ENCODE results near the gene EYA2.
"Not testable (repeated sequence)": the region's sequence is repeated elsewhere in the genome, so short reads cannot be mapped to it uniquely, and the experiment has no call there.

Gene EYA2

DNA sequence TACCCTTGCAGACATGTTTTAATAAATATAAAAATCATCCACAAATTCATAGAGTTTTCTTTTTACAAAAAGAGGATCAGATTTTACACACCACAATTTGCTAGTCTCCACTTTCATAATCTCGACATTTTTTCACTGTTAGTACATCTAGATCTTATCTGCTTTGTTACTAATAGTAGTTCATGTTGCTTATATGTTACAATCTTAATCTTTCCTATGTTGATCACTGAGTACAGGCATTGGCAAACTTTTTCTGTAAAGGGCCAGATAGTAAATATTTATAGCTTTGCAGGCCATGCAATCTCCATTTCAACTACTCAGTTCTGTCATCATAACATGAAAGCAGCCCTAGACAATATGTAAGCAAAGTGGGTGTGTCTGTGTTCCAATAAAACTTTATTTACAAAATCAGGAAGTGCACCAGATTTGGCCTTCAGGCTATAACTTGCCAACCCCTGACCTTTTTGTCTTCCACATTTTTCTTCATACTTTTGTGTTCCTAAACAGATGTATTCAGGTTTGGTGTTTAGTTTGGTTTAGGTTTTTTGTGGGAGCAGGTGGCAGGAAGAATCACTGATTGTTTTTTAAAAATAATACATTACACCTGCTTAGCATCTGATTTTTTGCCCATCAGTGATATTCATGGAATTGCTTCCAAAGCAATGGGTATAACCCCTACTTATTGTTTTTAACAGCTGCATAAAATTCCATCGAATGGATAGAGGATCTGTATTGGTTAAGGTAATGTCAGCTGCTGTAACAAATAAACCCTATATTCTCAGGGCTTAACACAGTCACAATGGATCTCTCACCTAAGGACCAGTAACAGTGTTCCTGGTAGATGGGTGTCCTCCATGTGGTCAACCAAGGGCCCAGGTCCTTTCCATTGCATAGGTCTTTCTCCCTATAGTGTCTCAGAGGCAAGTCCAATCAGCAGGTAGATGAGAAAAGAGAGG lies 61.2 kb downstream of the EYA2 start:
- DNase-seq: no peak

DNA sequence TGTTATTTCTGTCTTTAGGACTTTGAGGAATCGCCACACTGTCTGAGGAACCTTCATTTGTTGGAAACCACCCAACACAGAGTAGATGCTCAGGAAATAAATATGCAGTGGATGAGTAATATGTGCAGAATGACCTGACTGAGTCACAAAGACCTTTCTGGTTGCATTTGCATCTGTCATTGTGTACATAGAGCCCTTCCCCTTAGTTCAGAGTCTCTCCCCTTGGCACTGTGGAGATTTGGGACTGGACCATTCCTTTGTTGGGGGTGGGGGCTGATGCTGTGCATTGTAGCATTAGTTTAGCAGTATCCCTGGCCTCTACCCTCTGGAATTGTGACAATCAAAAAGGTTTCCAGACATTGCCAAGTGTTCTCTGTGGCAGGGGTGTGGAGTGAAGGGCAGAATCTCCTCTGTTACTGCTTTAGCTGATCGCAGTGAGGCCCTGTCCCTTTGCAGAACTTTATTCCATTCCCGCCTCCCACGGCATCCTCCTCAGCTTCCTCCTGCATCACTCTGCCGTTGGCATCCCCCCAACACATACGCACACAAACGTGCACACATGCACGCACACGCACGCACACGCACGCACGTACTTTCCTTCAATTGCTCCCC lies 64.5 kb downstream of the EYA2 start:
- no peak for DNase-seq

DNA sequence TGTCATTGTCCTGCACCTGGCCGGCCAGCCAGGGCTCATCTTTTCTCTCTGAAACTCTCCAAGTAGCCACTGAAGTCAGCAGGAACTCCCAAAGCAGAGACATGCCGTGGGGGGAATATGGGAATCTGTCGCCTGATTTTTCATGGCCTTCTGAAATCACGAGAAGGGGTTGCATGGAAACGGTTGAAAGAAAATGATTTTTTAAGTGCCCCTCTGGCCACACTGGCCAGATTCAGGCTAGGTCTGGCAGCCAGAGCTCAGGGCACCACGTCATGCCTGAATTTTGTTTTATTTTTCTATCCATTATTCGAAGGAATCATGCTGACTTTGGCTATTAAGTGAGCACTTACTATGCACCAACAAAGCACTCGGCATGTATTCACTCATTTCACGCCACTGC lies 65.2 kb downstream of the EYA2 start:
- no peak for DNase-seq

DNA sequence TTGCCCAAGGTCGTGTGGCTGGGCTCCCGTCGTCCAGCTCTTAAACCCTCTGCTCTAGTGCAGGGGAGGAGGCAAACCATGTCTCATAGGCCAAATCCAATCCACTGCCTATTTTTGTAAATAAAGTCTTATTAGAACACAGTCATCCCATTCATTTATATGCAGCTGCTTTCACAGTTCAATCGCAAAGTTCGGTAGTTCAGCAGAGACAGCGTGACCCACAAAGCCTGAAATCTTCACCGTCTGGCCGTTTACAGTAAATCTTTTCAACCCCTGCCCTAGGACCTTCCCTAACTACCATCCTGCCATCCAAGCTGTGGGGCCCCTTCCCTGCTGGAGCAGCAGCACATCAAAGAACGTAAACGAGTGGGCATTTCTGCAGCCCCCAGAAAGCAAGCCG lies 65.9 kb downstream of the EYA2 start:
- no peak for DNase-seq

DNA sequence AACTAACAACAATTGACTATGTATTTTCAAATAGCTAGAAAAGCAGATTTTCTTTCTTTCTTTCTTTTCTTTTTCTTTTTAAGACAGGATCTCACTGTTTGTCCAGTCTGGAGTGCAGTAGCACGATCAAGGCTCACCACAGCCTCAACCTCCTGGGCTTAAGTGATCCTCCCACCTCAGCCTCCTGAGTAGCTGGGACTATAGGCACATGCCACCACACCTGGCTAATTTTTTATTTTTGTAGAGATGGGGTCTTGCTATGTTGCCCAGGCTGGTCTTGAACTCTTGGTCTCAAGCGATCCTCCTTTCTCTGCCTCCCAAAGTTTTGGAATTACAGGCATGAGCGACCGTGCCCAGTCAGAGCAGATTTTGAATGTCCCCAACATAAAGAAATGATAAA lies 67.3 kb downstream of the EYA2 start:
- DNase-seq: not testable (repeated sequence)

DNA sequence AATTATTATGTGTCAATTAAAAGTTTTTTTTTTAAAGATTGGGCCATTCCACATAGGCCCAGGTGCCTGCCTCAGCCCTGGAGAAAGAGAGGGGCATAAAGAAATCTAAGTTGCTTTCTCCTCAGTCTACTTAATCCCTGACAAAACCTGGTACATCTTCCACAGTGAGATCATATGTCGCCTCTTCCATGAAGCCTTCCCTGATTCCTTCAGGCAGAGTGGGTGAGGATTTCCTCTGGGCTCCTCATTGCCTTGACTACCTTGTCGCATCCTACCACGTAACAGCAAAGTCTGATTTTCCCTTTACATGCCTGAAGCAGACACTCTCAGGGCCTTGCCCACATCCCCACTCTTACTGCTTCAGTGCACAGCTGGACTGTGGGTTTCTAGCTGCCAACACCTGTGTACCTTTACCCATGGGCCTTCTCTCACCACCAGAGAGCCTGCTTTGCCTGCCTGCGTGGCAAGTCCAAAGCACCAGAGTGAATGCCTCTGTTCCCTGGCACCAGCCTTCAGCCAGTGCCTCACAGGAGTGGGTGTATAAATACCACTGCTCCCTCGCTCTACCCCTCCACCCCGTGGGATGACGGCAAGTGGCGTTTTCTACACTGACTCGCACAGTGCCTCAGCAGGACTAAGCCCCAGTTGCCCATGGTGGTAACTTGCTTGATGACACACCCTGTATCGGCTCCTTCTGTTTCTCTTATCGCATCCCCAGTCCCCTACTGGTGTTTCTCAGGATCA lies 68.0 kb downstream of the EYA2 start:
- DNase-seq: no peak

DNA sequence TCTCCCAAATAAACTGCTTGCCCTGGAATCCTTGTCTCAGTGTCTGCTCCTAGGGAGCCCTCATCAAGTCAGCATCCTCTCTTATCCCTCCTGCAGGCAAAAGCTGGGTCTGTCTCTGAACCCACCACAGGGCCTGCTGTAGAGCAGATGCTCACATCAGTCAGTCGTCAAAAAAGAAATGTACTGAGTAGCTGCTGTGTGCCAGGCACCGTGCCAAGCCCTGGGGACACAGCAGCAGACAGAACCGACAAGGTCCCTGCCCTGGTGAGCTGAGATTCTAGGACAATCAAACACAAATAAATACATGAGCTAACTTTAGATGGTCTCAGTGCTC lies 68.5 kb downstream of the EYA2 start:
- DNase-seq: no peak

DNA sequence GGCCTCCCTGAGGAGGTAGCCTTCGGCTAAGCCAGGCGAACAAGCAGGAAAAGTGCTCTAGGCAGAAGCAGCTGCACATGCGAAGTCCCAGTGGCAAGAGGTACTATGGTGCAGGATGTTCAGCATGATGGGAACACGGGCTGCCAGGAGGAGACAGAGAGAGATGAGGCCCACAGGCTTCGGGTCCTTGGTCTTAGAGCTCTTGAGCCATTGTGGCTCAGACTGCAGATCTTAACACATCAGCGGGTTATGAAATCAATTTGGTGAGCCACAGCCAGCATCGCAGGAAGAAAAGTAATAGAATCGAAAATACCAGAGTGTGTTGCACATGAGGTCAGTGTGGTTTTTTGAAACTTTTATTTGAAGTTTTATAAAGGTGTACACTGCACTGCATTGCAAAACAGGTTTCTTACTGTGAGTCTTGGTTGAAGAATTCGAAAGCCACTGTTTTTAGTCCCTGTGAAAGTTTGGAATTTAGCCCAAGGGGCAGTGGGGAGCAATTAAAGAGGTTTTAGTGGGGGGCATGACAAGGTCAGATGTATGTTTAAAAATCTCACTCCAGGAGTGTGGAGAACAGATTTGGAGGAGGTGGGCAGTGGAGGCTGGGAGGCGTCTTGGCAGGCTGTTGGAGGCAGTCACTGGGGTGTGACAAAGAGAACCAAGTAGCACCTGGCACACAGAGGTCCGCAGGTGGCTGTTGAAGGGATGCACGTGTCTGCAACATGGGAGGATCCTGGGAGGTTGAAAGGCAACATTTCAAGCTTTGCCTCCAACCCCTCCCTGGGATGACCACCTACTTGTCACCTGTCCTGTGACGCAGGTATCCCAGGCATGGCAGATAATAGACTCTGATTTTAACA lies 69.3 kb downstream of the EYA2 start:
- no peak for DNase-seq

DNA sequence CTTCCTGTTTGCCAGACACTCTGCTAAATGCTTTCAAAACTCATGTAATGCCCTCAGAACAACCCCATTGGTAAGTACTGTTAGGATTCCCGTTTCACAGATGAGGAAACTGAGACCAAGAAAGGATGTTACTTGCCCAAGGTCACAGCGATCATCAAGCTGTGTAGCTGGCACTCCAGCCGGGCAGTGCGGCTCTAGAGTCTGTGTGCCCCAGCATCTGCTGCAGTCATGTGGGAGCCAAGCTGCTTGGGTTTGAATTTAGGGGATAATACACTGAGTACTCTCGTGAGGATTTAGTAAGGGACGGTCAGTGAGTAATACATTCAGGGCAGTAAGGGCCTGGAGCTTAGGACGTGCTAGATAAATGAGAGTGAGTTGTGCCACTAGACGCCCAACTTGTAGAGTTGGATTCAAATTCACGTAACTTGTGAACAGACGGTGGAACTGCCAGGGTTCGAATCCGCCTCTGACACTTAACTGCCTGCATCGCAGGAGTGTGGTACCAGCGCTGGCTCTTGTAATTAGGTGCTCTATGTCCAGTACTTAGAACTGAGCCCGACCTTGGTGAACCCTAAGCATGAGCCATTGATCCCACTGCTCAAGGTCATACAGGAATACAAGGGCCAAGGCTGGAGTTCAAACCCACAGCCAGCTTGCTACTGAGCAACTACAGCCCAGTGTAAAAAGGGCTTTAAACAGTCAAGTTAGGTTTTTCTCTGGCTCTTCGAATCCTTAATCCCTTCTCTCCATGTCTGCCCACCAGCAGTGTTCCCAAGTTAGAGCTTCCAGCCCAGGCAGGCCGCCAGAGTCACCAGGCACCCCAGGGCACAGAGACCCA lies 70.2 kb downstream of the EYA2 start:
- no peak for DNase-seq

DNA sequence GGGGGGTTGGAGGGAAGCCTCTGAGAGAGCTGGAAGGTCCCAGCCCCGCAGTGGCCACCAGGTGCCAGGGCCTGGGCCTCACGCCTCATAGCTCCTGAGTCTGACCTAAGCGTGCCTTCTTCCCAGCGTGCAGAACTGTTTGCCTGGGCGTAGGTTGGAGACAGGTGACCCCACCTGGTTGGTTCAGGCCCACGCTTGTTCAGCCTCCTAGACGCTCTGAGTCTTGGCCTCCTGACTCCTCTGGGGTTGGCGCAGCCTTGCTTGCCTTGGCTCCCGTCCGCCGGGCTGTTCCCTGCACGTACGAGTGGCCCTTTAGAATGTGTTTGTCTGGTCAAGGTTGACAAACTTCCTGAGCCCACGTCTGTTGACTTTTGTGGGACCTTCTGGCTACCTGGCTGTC lies 70.8 kb downstream of the EYA2 start:
- no peak for DNase-seq

DNA sequence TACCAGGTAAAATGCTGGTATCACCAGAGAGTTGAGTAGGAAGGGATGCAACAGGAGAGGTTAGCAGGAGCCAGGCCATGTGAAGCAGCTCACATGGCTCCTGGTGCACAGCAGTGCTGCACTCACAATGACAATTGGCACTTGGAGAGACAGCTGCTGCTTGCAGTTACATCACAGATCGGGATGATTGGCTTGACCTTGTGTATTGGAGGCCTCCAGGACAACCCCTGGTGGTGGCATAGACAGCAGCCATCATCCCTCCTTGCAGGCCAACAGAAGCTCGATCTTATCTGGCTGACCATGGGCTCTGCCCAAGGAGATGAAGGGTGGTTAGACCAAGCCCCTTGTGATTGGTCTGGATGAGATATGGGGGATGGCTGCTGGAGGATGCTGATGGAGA lies 73.0 kb downstream of the EYA2 start:
- no peak for DNase-seq

DNA sequence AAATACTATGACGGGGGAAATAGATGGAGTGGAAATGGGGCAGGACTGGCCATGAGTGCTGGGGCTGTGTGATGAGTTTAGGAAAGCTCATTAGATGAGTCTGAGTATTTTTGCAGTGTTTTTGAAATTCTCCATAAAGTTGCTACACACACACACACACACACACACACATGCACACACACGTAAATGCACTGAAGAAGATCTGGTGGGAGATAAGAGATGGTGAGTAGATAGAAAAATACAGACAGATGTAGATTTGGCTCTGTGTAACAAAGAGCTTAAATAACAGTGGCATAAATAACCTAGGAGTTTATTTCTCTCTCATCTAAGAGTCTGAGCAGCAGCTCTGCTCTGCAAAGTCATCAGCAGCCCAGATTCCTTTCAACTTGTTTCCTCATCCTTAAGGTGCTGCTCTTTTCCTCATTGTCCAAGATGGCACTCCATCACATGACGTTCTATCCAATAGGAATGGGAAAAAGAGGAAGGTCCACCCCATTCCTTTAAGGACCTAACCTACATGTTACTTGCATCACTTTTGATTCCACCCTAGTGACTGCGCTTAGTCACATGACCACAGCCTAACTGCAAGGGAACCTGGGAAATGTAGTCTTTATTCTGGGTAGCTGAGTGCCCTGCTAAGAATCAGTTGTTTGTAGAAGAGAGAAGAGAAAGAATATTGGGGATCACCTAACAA lies 76.4 kb downstream of the EYA2 start:
- DNase-seq: no peak

DNA sequence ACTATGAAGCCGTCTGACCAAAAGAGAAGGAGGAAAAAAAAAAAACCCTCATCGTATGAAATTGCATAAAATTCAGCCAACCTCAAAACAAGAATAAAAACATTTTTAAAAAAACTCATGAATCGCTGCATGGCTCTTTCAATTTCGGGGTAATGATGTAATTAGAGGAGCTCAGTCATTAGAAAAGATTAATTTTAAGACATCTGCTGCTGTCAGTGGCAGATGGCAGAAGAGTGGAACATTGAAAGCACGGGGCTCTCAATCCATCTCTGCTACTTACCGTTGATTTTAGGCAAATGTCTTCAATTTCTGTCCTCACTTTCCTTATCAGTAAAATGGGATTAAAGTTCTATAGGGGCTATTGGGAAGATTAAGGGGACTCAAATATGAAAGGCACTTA lies 79.1 kb downstream of the EYA2 start:
- DNase-seq: no peak

DNA sequence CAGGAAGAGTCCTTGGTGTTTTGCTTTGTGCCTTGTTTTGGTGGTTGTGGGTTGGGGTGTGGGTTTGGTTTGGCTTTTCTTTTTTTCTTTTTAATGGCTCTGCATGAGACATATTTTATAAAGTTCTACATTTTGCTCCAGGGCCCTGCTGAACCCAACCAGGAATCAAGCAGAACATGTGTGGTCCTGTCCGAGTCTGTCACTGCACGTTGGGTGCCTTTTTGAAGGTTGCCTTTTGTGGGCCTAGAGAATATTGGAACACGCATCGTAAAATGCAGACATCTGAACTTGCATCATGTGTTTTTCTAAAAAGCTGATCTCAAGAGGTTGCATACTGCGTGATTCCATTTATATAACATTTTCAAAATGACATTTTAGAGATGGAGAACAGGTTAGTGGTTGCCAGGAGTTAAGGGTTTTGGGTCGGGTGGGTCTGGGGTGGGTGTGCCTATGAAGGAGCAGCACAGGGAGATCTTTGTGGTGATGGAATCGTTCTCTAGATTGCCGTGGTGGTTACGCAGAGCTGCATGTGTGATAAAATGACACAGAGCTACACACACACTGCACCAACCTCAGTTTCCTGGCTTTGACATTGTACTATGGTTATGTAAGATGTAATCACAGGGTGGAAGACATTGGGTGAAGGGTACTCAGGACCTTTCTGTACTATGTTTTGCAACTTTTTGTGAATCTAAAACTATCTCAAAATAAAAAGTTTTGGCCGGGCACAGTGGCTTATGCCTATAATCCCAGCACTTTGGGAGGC lies 80.2 kb downstream of the EYA2 start:
- no peak for DNase-seq

DNA sequence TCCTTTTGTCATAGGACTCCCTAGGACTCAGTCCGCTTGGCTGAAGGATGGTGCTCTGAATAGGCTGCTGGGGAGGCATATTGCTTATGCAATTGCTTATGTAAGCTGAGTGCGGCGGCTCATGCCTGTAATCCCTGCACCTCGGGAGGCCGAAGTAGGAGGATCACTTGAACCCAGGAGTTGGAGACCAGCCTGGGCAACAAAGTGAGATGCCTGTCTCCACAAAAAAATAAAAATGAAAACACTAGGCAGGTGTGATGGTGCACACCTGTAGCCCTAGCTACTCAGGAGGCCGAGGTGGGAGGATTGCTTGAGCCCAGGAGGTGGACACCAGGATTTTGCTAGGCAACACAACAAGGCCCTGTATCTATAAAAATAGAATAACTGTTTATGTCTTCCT lies 81.3 kb downstream of the EYA2 start:
- DNase-seq: no peak

DNA sequence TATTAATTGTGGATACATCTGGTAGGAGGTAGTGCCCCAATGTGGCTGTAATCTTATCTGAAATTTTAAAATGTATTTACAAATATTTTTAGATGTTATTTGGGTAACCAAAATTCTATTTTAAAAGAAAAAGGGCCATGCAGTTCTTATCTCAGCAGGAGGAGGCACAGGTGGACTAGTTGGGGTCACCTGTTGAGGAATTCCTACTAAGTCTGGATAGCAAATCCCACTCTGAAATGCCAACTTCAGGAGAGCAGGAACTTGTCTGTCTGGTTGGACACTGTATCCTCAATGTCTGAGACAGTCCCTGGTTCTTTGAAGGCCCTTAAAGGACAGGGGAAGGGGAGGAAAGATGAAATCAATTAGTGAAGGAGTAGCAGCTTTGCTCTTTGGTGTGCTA lies 82.6 kb downstream of the EYA2 start:
- DNase-seq: no peak

DNA sequence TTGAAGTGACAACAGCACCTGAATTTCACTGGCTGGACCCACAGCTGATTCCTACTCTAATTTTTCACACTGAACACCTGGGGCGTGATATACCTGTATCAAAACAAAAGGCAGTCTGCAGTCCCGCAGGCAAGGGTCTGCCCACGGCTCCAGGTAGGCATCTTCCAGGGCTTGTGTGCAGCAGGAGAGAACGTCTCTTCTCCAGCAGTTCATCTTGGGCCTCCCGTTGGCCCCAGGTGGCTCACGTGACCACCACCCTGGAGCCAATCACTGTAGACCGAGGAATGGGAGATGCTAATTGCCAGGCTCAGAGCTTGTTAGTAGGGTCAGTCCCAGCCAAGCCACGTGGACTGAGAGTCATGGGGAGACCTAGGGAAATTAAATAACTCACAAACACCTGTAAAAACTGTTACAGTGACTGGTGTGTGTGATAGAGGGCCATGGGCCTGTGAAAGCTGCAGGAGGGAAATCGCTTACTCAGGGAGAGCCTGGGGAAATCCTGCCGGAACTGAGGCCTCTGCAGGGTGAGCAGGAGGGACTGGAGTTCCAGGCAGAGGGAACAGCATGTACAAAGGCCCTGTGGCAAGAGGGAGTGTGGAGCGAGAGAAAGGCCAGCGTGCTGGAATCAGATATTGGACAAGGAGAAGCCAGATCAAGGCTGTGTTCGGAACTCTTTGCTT lies 83.4 kb downstream of the EYA2 start:
- DNase-seq: no peak

DNA sequence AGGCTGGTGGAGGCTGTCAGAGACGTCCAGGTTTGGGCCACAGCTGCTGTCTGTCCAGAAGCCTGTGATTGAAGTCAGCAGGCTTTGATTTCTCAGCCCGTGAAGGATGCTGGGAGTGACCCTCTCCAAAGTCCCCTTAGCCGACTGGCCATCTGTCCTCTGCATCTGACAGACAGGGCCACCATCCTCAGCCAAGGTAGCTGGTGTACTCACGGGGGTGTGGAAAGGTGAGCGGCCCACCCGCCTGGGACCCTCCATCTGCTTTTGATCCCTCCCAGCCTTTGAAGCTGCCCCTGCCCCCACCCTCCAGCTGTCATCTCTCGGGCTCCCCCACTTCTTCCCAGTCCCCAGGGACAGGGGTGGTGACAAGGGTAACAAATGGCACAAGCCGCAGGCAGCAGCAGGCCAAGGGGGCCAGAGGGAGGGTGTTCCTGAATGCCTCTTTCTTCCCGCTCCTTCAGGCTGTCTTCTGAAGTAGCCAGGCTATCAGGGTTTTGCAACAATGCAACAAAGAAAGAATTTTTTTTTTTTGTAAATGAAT lies 84.4 kb downstream of the EYA2 start:
- DNase-seq: no peak

DNA sequence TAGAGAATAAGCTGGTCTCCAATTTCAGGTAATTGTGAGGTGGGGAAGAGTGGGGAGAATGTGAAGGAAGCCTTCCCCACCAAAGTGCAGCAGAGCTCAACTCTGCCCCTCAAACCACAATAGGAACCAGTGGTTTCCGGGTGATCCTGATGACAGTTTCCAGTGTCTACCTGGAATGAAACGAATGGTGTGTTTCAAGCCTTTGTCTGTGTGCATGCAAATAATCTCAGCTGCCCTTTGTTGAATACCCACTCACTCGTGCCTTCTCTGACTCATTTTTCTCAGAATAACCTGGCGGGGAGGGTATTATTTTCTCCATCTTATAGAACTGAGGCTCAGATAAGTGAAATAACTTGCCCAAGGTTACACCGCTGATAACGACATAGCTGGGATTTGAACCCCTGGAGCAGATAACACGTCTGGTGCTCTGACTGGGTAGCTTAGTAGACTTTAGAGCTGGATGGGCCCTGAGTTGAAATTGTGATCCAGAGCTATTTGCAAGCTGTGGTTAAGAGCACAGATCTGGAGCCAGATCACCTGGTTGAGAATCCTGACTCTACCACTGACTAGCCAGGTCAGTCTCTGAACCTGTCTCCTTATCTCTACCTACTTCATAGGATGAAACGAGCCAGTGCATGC lies 85.1 kb downstream of the EYA2 start:
- no peak for DNase-seq

Measured in activated T-cell treated with anti-CD3 and anti-CD28 coated beads, Interleukin-2, amount 50 U/mL, for 48 hours (primary cell).